ENCODE results near the gene IRF6.
"Not testable (repeated sequence)": the region's sequence is repeated elsewhere in the genome, so short reads cannot be mapped to it uniquely, and the experiment has no call there.

The IRF6 gene

GRCh38 chr1:209823143-209824041 is 17.4 kb upstream of the IRF6 start:
- DNase-seq (ENCODE audit: low spot score) = peak; percentile 79

GRCh38 chr1:209822706-209823105 is 16.8 kb upstream of the IRF6 start:
- no peak for DNase-seq (ENCODE audit: low spot score)

- DNase-seq (ENCODE audit: low spot score) = no peak
Observed at GRCh38 chr1:209820986-209821385, 15.0 kb upstream of the IRF6 start.

- no peak for DNase-seq (ENCODE audit: low spot score)
Observed at GRCh38 chr1:209819058-209819457, 13.1 kb upstream of the IRF6 start.

GRCh38 chr1:209817691-209818090 is 11.7 kb upstream of the IRF6 start:
- DNase-seq (ENCODE audit: low spot score) = no peak

GRCh38 chr1:209816923-209817322 is 11.0 kb upstream of the IRF6 start:
- DNase-seq (ENCODE audit: low spot score) = no peak

GRCh38 chr1:209815931-209816341 is 10.0 kb upstream of the IRF6 start:
- DNase-seq (ENCODE audit: low spot score) = no peak

GRCh38 chr1:209815490-209815889 is 9.5 kb upstream of the IRF6 start:
- DNase-seq (ENCODE audit: low spot score) = no peak

- no peak for DNase-seq (ENCODE audit: low spot score)
Observed at GRCh38 chr1:209813902-209814301, 8.0 kb upstream of the IRF6 start.

GRCh38 chr1:209810783-209811182 is 4.8 kb upstream of the IRF6 start:
- no peak for DNase-seq (ENCODE audit: low spot score)

GRCh38 chr1:209809611-209810010 is 3.7 kb upstream of the IRF6 start:
- DNase-seq (ENCODE audit: low spot score) = no peak

GRCh38 chr1:209808059-209808581 is 2.2 kb upstream of the IRF6 start:
- DNase-seq (ENCODE audit: low spot score) = no peak

GRCh38 chr1:209807509-209807908 is 1.6 kb upstream of the IRF6 start:
- DNase-seq (ENCODE audit: low spot score) = no peak

- no peak for DNase-seq (ENCODE audit: low spot score)
Observed at GRCh38 chr1:209805341-209805781, 581 bp downstream of the IRF6 start.

- DNase-seq (ENCODE audit: low spot score) = no peak
Observed at GRCh38 chr1:209803568-209803967, 2.4 kb downstream of the IRF6 start.

- no peak for DNase-seq (ENCODE audit: low spot score)
Observed at GRCh38 chr1:209802780-209803152, 3.2 kb downstream of the IRF6 start.

GRCh38 chr1:209802117-209802779 is 3.7 kb downstream of the IRF6 start:
- DNase-seq (ENCODE audit: low spot score) = no peak

- no peak for DNase-seq (ENCODE audit: low spot score)
Observed at GRCh38 chr1:209800984-209801834, 4.7 kb downstream of the IRF6 start.

GRCh38 chr1:209797978-209798639 is 7.8 kb downstream of the IRF6 start:
- DNase-seq (ENCODE audit: low spot score) = peak; percentile 25

- not testable (repeated sequence) for DNase-seq (ENCODE audit: low spot score)
Observed at GRCh38 chr1:209793711-209794110, 12.2 kb downstream of the IRF6 start.

GRCh38 chr1:209791920-209792319 is 14.0 kb downstream of the IRF6 start:
- no peak for DNase-seq (ENCODE audit: low spot score)
